Keratinocyte (primary cell): ENCODE results near the gene PERCC1. TPM values are rescaled to one million over a fixed set of nuclear protein-coding genes. Genes with fewer than 3 reads are reported as not detected.

Experiments used
- DNase-seq: peaks from one replicate; pipeline ENCODE4 v3.0.0-alpha.2; 2011; ENCODE audit warnings: low read depth, missing footprints, low spot score
- FAIRE-seq: peaks from 2 replicates; lab custom pipeline; 2011; peaks lifted over from hg19 to GRCh38; lab: Jason Lieb, UNC
- H2AFZ ChIP-seq: 2 replicates; pipeline ENCODE4 v1.6.0; 2012; ENCODE audit warnings: low read length, control low read depth, inconsistent platforms; ENCODE audit not compliant: control insufficient read depth
- H3K27ac ChIP-seq: 2 replicates; pipeline ENCODE4 v1.5.1; 2011; ENCODE audit warnings: low read length; ENCODE audit not compliant: control insufficient read depth, insufficient read depth
- H3K27me3 ChIP-seq: 3 replicates; pipeline ENCODE4 v1.6.0; 2011; ENCODE audit warnings: low read length; ENCODE audit not compliant: control insufficient read depth, insufficient read depth; ENCODE audit errors: extremely low read depth
- H3K36me3 ChIP-seq, 2 experiments: 2 replicates in 1 of 2; 3 replicates in 1 of 2; pipeline ENCODE4 v1.5.1; 2011; ENCODE audit warnings: low read length in 2 of 2, mild to moderate bottlenecking in 1 of 2; ENCODE audit not compliant: control insufficient read depth in 2 of 2, insufficient read depth in 2 of 2; ENCODE audit errors: extremely low read depth in 1 of 2
- H3K4me1 ChIP-seq: 3 replicates; pipeline ENCODE4 v1.5.1; 2011; ENCODE audit warnings: low read length; ENCODE audit not compliant: control insufficient read depth, insufficient read depth; ENCODE audit errors: extremely low read depth
- H3K4me2 ChIP-seq: 3 replicates; pipeline ENCODE4 v1.6.0; 2011; ENCODE audit warnings: low read depth, low read length; ENCODE audit not compliant: control insufficient read depth, insufficient read depth; ENCODE audit errors: extremely low read depth
- H3K4me3 ChIP-seq, 3 experiments: fragments of 200-600 bp in 1 of 3; sonication (generic) in 1 of 3; 2 replicates in 2 of 3; 3 replicates in 1 of 3; pipeline ENCODE4 v1.5.1; 2011 to 2016; ENCODE audit warnings: low read length in 3 of 3, mild to moderate bottlenecking in 3 of 3, control low read depth in 2 of 3, inconsistent platforms in 1 of 3, low read depth in 1 of 3, mixed read lengths in 1 of 3, mixed run types in 1 of 3, moderate library complexity in 1 of 3; ENCODE audit not compliant: control insufficient read depth in 2 of 3, insufficient read depth in 2 of 3; ENCODE audit errors: extremely low read depth in 1 of 3
- H3K79me2 ChIP-seq: 2 replicates; pipeline ENCODE4 v1.6.0; 2012; ENCODE audit warnings: low read length; ENCODE audit not compliant: control insufficient read depth, insufficient read depth
- H3K9ac ChIP-seq: 3 replicates; pipeline ENCODE4 v1.6.0; 2011; ENCODE audit warnings: low read length; ENCODE audit not compliant: control insufficient read depth, insufficient read depth; ENCODE audit errors: extremely low read depth
- H3K9me1 ChIP-seq: 3 replicates; pipeline ENCODE4 v1.6.0; 2011; ENCODE audit warnings: low read length; ENCODE audit not compliant: control insufficient read depth, insufficient read depth; ENCODE audit errors: extremely low read depth
- H3K9me3 ChIP-seq: 2 replicates; pipeline ENCODE4 v1.5.1; 2012; ENCODE audit warnings: low read depth, low read length; ENCODE audit not compliant: control insufficient read depth
- H4K20me1 ChIP-seq: 3 replicates; pipeline ENCODE4 v1.6.0; 2011; ENCODE audit warnings: low read length; ENCODE audit not compliant: control insufficient read depth, insufficient read depth; ENCODE audit errors: extremely low read depth
- EZH2 ChIP-seq: IDR thresholded peaks from one replicate; pipeline ENCODE4 v1.6.1; 2012; ENCODE audit warnings: inconsistent platforms, mild to moderate bottlenecking, low read length, moderate library complexity
- dilution Hi-C: fragments of 300-500 bp; cut with MboI; formaldehyde crosslinking; loops from one replicate; pipeline ENCODE4 v1.7.0; 2020; ENCODE audit warnings: low sequenced_read_pairs; ENCODE audit not compliant: extremely low pct_ligation_motif_present
- polyA plus RNA-seq, 5 experiments: library from polyadenylated mRNA; depleted of rRNA in 3 of 5; stranded (reverse) in 3 of 5; stranded (forward) in 1 of 5; unstranded in 1 of 5; fragments of >200 nt; gene quantifications; 1 replicate in 1 of 5; 2 replicates in 3 of 5; 3 replicates in 1 of 5; pipeline versions ENCODE4 v1.2.1 to v1.2.3, GENCODE V29; 2011 to 2012; ENCODE audit warnings: missing spikeins in 2 of 5, low read depth in 1 of 5, low replicate concordance in 1 of 5
- TF ChIP-seq, protein P1 (sequence below), 3 experiments: IDR thresholded peaks in 1 of 3; conservative IDR thresholded peaks in 1 of 3; optimal IDR thresholded peaks in 1 of 3; 2 replicates in 2 of 3; 3 replicates in 1 of 3; pipeline versions ENCODE3 to v1.5.1; 2011; ENCODE audit warnings: low read length in 3 of 3, mild to moderate bottlenecking in 3 of 3, moderate library complexity in 2 of 3, control low read depth in 1 of 3, inconsistent platforms in 1 of 3; ENCODE audit not compliant: insufficient read depth in 2 of 3; ENCODE audit errors: extremely low read depth in 1 of 3

Gene PERCC1
- polyA plus RNA-seq, 1 donor (not counting 4 experiments of a cell fraction or from before 2014, with no cell fraction given) = not detected

- H3K27ac ChIP-seq = no peak overlapping the region
- H3K4me2 ChIP-seq = no peak overlapping the region
- TF ChIP-seq, protein P1, sequence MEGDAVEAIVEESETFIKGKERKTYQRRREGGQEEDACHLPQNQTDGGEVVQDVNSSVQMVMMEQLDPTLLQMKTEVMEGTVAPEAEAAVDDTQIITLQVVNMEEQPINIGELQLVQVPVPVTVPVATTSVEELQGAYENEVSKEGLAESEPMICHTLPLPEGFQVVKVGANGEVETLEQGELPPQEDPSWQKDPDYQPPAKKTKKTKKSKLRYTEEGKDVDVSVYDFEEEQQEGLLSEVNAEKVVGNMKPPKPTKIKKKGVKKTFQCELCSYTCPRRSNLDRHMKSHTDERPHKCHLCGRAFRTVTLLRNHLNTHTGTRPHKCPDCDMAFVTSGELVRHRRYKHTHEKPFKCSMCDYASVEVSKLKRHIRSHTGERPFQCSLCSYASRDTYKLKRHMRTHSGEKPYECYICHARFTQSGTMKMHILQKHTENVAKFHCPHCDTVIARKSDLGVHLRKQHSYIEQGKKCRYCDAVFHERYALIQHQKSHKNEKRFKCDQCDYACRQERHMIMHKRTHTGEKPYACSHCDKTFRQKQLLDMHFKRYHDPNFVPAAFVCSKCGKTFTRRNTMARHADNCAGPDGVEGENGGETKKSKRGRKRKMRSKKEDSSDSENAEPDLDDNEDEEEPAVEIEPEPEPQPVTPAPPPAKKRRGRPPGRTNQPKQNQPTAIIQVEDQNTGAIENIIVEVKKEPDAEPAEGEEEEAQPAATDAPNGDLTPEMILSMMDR (optimal IDR thresholded peaks at IDR 0.05 in 1 of 3, IDR thresholded peaks at IDR 0.05 in 1 of 3, conservative IDR thresholded peaks at IDR 0.05 in 1 of 3; ENCODE audit: extremely low read depth in 1 of 3, insufficient read depth in 2 of 3, low read length in 3 of 3) = no peak
- no peak for TF ChIP-seq EZH2
- H2AFZ ChIP-seq = no peak overlapping the region
- peaks cover 0 to 2% of the 10 kb centered on the region in 2 experiments for H3K36me3 ChIP-seq
- H3K4me1 ChIP-seq = no peaks in the 10 kb centered on the region
- no peak overlapping the region for H3K4me3 ChIP-seq
- H3K9ac ChIP-seq = no peak overlapping the region
- FAIRE-seq (no peak), DNase-seq (no peak)
- no peaks in the 10 kb centered on the region for H4K20me1 ChIP-seq
- H3K9me3 ChIP-seq = no peaks in the 10 kb centered on the region
- dilution Hi-C loops = no loop called here
- H3K27me3 ChIP-seq = no peaks in the 10 kb centered on the region
- no peaks in the 10 kb centered on the region for H3K79me2 ChIP-seq
- no peaks in the 10 kb centered on the region for H3K9me1 ChIP-seq
Measured at GRCh38 chr16:1395444-1396031, 35.3 kb upstream of the PERCC1 start.

- Histone ChIP-seq H3K27me3 (no peaks in the 10 kb centered on the region), H3K9me3 (no peaks in the 10 kb centered on the region), H3K4me1 (no peaks in the 10 kb centered on the region), H3K36me3 (peaks cover 0 to 5% of the 10 kb centered on the region in 2 experiments), H3K4me3 (no peak overlapping the region), H3K79me2 (no peaks in the 10 kb centered on the region), H3K9me1 (no peaks in the 10 kb centered on the region), H3K4me2 (no peak overlapping the region), H3K27ac (no peak overlapping the region), H2AFZ (no peak overlapping the region), H3K9ac (no peak overlapping the region), H4K20me1 (no peaks in the 10 kb centered on the region)
- FAIRE-seq (no peak), DNase-seq (no peak)
- no peak for TF ChIP-seq EZH2
- dilution Hi-C loops = no loop called here
Measured at GRCh38 chr16:1397779-1398178, 33.1 kb upstream of the PERCC1 start.

DNA sequence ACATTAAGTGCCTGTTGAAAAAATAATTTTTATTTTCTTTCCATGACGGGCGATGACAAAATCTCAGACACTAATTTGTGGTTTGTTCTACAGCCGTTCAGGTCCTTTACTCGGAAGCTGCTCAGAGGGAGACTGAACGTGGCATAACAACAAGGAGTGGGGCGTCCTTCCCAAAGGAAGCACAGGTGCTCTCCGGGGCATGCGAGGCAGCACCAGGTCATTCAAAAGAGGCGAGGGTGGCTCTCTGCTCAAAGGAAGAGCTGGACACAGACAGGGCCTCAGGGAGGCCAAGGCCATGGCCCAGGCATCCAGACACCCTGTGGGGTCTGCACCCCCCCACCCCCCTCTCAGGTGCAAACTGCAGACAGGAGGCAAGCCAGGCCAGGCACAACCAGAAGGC is 32.5 kb upstream of the PERCC1 start:
- no peaks in the 10 kb centered on the region for H3K27me3 ChIP-seq
- H3K4me3 ChIP-seq = no peak overlapping the region
- H3K27ac ChIP-seq = no peak overlapping the region
- no peak overlapping the region for H3K9ac ChIP-seq
- no peak overlapping the region for H3K4me2 ChIP-seq
- no peaks in the 10 kb centered on the region for H3K9me3 ChIP-seq
- FAIRE-seq (no peak), DNase-seq (no peak)
- H2AFZ ChIP-seq = no peak overlapping the region
- no peaks in the 10 kb centered on the region for H3K79me2 ChIP-seq
- no peak for TF ChIP-seq EZH2
- TF ChIP-seq, protein P1 (optimal IDR thresholded peaks at IDR 0.05 in 1 of 3, IDR thresholded peaks at IDR 0.05 in 1 of 3, conservative IDR thresholded peaks at IDR 0.05 in 1 of 3; ENCODE audit: extremely low read depth in 1 of 3, insufficient read depth in 2 of 3, low read length in 3 of 3) = no peak
- dilution Hi-C loops = no loop called here
- no peaks in the 10 kb centered on the region for H3K9me1 ChIP-seq
- H4K20me1 ChIP-seq = no peaks in the 10 kb centered on the region
- peaks cover 0 to 7% of the 10 kb centered on the region in 2 experiments for H3K36me3 ChIP-seq
- H3K4me1 ChIP-seq = no peaks in the 10 kb centered on the region
